Measurements from ENCODE around the gene PLK5.
A peak's percentile ranks its signal among the peaks of the same experiment; 100 is the strongest.

The PLK5 gene

GRCh38 chr19:1486720-1487575 is 36.9 kb upstream of the PLK5 start:
- no peak for DNase-seq
- Histone ChIP-seq H3K36me3 (no peaks in the 10 kb centered on the region), H3K4me1 (no peaks in the 10 kb centered on the region), H3K4me3 (ENCODE audit: low read depth, low read length) (no peak overlapping the region), H3K27me3 (no peaks in the 10 kb centered on the region), H3K9me3 (no peaks in the 10 kb centered on the region)
- TF ChIP-seq CTCF (IDR thresholded peaks at IDR 0.05; ENCODE audit: low read depth, low read length) = no peak

GRCh38 chr19:1487576-1488281 is 36.1 kb upstream of the PLK5 start:
- no peaks in the 10 kb centered on the region for H3K4me1 ChIP-seq
- H3K4me3 ChIP-seq (ENCODE audit: low read depth, low read length) = no peak overlapping the region
- no peaks in the 10 kb centered on the region for H3K27me3 ChIP-seq
- no peak for TF ChIP-seq CTCF (IDR thresholded peaks at IDR 0.05; ENCODE audit: low read depth, low read length)
- H3K36me3 ChIP-seq = no peaks in the 10 kb centered on the region
- DNase-seq = no peak
- H3K9me3 ChIP-seq = no peaks in the 10 kb centered on the region

GRCh38 chr19:1488282-1488601 is 35.6 kb upstream of the PLK5 start:
- TF ChIP-seq CTCF (IDR thresholded peaks at IDR 0.05; ENCODE audit: low read depth, low read length) = no peak
- H3K27me3 ChIP-seq = no peaks in the 10 kb centered on the region
- no peak for DNase-seq

GRCh38 chr19:1489463-1490310 is 34.2 kb upstream of the PLK5 start:
- Histone ChIP-seq H3K27me3 (no peaks in the 10 kb centered on the region), H3K9me3 (no peaks in the 10 kb centered on the region), H3K4me1 (peaks cover 4% of the 10 kb centered on the region; the same call in 1 of the 2 replicates), H3K4me3 (ENCODE audit: low read depth, low read length) (peak overlapping the region; percentile 53), H3K36me3 (no peaks in the 10 kb centered on the region)
- no peak for DNase-seq
- TF ChIP-seq CTCF (IDR thresholded peaks at IDR 0.05; ENCODE audit: low read depth, low read length) = no peak

More at GRCh38 chr19:1488282-1488601, 35.6 kb upstream of the PLK5 start:
- no peak overlapping the region for H3K4me3 ChIP-seq (ENCODE audit: low read depth, low read length)
- no peaks in the 10 kb centered on the region for H3K9me3 ChIP-seq
- H3K36me3 ChIP-seq = no peaks in the 10 kb centered on the region
- H3K4me1 ChIP-seq = no peaks in the 10 kb centered on the region

GRCh38 chr19:1490311-1491113 is 33.4 kb upstream of the PLK5 start, which contains the start of gene PCSK4:
TSS of gene PCSK4 (minus strand) at chr19:1490350. CDS start at chr19:1490346, 4 bp downstream.
- H3K27me3 ChIP-seq = no peaks in the 10 kb centered on the region
- no peak for TF ChIP-seq CTCF (IDR thresholded peaks at IDR 0.05; ENCODE audit: low read depth, low read length)
- peak within 1 kb of the TSS; percentile 53 for H3K4me3 ChIP-seq (ENCODE audit: low read depth, low read length)
- H3K4me1 ChIP-seq = peaks cover 4% of the 10 kb centered on the region; the same call in 1 of the 2 replicates
- H3K9me3 ChIP-seq = no peaks in the 10 kb centered on the region
- peak; percentile 98 for DNase-seq
- H3K36me3 ChIP-seq = no peaks in the 10 kb centered on the region

Data from BE2C (cell line).